GM18526 (cell line): ENCODE results near the gene IL4.

ENCODE experiments used
- POLR2A ChIP-seq: IDR thresholded peaks from 3 replicates; pipeline ENCODE4 v1.6.1; 2011; ENCODE audit not compliant: insufficient read length; ENCODE audit errors: extremely low read depth

Gene IL4

DNA sequence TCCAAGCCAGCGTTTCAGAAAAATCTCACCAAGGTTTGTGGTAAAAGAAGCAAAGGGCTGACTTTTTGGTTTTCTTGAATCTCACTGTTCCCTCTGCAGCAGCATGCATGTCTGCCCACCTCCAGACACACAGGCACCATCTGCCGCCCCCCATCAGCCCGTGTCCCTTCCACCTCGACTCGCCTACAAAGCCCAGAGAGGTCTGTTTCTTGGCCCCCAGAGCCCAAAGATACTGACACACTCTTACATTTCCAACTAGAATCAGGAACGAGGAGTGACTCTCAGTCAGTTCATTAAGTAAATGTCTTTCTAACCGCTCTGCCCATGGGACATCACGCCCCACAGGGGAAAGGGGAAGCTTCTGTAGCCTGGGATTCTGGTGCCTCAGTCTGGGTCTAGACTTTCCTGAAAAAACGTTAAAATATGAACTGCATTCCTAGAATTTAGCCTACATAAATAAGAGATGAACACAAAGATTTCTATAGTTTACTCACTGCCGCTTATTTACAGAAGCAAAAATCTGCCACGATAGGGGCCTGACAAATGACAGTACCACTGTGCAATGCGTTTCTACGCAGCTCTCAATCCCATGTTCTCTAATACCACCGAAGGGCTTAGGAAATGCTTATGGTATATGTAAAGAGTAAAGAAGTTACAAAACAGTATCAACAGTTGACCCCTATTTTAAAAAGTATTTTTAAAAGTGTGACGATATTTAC lies 4.1 kb downstream of the IL4 start:
- no peak for TF ChIP-seq POLR2A

DNA sequence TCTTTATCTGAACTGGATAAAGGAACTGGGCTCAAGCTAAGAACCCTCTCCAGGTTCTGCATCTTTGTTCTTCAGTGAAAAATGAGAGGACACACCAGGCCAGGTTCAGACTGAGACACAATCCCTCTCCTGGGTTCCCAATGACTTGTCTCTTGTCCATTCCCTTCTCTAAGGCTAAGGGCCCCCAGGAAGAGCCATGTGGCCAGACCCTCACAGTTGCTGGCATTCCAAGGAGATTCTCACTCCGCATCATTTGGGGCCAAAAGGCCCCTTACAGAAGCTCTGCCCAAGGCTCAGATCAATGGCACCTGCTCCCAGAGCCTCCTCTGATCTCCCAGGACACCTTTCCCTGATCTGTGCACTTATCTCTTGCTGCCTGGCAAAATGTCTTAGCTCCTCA lies 4.9 kb downstream of the IL4 start:
- TF ChIP-seq POLR2A: no peak

DNA sequence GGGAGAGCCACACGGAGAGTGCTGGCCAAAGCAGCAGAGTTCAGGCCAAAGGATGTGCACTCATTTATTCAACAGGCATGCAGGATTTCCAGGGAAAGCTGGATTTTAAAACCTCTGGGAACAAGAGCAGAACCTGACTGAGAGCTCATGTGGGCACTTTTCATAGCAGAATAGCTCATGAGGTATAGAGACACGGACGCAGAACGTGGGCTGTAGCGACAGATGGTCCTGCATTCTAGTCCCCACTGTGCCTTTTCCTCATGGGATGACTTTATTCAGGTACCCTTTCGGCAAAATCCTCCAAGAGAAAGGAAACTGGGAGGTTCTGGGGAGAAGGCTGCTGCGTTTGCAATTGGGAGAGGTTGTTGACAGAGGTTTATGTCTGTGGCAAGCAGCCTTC lies 5.4 kb downstream of the IL4 start:
- TF ChIP-seq POLR2A: no peak

DNA sequence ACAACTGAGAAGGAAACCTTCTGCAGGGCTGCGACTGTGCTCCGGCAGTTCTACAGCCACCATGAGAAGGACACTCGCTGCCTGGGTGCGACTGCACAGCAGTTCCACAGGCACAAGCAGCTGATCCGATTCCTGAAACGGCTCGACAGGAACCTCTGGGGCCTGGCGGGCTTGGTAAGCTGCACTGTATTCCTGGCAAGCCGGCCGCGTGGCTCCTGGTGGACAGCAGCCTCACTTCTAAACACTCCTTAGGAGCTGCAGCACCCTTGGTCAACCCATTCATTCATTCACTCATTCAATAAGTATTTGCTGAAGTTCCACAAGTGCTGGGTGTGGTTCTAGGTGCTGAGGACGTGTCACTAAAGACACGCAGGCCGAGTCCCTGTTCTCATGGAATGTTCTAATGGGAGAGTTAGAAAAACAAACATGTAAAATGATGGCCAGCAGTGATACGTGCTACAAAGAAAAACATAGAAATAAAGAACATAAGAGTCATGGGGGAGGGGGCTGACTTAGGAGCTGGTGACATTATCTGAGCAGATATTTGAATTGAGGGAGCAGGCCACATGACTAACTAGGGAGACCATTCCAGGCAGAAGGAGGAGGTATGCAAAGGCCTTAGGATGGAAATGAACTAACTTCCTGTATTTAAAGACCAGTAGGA lies 6.1 kb downstream of the IL4 start:
- no peak for TF ChIP-seq POLR2A

DNA sequence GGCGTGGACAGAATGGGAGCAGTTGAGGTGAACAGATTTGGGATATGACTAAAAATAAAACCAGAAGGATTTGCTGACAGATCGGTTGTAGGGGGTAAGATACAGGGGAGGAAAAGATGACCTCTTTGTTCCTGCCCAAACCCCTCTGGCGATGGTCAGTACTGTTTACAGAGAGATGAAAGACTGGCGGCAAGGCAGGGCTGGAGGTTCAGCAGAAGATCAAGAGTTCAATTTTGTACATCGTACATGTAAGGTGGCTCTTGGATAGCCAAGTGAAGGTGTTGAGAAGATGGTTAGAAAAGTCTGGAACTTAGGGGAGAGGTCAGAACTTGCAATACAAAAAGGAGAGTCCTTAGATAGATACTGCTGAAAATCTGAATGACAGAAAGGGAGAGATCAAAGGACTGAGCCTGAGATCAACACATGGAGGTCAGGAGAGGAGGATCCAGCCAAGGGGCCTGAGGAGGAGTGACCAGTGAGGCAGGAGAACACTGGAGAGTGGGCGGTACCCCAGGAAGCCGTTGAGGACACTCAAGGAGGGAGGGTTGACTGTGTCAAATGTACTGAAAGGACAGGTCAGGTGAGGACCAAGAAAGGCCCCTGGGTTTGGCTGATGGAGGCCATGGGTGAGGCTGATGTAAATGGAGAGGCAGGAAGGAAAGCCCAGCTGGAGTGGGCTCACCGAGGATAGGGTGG lies 7.1 kb downstream of the IL4 start:
- TF ChIP-seq POLR2A: no peak

DNA sequence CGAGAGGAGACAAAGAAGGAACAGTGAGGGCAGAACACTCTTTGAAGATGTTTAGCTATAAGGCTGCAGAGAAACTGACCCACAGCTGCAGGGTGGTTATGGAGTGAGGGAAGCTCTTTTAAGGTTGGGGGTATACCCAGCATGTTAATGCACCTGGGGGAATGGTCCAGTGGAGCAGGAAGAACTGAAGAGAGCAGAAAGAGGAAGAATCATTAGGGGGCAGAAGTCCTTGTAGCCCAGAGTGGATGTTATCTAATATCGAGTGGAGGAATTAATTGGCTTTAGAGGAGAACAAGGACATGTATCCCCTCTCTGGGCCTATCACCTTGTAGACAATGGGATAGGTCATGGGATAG lies 7.7 kb downstream of the IL4 start:
- no peak for TF ChIP-seq POLR2A

DNA sequence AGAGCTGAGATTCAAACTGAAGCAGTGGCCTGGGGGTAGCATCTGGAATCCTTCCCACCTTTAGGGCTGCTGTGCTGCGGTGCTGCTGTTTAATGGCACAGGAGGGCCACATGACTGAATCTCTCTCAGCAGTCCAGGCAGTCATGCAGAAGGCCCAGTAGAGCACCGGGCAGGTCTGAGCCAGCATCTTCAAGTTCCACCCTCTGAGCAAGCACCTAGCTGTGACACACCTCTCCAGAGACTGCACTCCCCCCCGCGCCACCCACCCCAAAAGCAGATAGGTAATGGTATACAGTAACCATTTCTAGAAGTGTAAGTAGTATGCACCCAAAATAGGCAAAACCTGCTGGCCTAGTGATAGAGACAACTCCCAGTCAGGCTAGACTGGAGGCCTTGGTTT lies 8.2 kb downstream of the IL4 start:
- TF ChIP-seq POLR2A: no peak

DNA sequence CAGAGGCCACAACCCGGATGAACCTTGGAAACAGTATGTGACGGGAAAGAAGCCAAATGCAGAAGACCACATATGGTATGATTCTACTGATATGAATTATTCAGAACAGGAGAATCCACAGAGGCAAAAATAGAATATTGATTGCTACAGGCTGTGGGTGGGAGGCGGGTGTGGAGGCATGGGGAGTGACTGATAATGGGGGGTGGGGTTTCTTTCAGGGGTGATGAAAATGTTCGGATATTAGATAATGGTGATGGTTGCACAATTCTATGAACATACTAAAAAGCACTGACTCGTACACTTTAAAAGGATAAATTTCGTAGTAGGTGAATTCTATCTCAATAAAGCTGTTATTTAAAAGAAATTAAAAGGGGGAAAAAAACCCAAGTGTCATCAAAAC lies 10.7 kb downstream of the IL4 start:
- TF ChIP-seq POLR2A: no peak

DNA sequence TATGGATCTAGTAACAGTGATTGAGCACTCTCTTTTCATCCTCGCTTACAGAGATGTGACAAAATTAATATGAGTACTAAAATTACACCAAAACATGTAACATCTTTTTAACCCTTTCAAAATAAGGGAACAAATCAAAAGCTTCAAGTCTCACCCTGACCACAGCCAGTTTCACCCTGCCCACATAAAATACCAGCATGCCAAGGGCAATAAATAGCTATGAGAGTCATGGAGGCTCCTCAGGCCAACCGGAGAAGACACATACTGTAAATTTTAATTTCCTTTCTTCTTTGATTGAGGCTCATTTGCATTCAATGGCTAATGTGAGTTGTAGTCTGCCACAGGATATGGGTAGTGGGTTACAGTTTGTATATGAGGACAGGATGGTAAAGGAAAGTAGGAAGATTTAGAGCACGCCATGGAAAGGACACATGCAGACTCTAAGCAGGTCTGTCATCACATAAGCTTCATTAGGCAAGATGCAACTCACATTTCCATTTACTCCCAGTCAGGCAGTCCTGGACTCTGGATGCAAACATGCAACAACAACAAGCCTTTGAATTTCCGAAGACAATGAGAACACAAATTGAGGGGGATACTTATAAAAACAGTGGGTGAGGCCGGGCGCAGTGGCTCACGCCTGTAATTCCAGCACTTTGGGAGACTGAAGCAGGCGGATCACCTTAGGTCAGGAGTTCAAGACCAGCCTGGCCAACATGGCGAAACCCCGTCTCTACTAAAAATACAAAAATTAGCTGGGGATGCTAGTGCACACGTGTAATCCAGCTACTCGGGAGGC lies 11.3 kb downstream of the IL4 start:
- no peak for TF ChIP-seq POLR2A

DNA sequence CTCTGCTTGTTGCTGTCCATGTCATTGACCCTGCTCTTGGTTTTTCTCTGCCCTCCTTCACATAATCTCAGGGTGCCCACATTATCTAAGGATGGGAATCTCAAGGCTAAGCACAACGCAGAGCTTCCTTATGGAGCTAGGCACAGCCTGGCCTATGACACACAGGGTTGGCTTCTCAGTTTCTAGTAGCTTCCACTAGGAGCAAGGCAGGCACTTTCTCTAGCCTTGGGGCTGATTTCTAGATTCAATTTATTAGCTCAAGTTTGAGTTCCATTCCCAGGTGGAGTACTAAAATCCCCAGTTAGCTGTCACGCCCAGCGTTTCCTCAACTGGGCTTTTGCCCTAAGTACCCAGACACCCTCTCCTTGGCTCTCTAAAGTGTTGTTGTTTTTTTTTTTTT lies 12.4 kb downstream of the IL4 start:
- TF ChIP-seq POLR2A: no peak

DNA sequence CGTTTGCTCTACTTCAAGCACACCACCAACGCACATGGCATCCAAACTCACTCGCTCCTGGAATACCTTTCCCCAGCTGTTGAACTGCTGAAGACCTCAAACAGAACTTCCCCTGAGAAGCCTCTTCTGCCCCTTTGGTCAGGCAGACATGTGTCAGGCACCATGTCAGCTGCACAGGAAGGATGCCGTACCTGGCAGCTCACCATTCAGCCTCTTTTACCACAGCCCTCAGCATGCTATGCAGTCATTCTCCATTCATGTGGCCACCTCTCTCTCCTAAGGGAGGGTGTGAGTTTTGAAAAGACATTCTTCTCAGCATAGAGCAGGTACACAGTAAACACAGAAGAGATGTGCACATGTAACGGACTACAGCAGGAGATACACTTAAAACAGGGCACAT lies 14.2 kb downstream of the IL4 start:
- TF ChIP-seq POLR2A: no peak

DNA sequence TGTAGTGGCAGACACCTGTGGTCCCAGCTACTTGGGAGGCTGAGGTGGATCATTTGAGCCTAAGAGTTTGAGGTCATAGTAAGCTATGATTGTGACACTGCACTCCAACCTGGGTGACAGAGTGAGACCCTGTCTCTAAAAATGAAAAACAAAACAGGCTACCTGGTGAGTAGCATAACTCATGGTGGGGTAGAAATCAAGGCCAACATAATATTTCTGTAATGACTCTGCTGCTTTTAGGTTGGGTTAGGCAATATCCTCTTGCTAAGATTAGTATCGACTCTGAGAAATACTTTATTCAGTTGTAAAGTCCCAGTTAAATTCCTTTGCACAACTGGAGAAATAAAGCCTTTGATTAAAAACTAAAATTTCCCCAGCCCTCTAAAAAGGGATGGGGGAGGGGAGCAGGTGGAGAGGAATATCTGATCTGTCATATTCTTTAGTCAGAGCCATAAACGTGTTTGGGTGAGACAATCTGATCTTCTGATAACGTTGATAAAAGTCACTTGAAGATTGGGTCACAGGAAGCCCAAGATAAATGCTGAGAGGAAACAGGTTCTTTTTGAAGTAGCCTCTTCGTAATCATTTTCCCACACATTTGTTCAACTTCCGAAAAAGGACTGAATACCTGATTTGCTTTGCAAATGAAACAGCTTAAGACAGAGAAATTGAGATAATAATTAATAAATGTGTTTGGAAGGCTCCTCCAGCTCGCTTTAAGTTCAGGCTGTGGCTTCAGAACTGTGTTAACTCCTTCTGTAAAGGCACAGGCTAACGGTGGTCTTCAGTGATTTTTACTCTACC lies 14.9 kb downstream of the IL4 start:
- peak; percentile 27 for TF ChIP-seq POLR2A

DNA sequence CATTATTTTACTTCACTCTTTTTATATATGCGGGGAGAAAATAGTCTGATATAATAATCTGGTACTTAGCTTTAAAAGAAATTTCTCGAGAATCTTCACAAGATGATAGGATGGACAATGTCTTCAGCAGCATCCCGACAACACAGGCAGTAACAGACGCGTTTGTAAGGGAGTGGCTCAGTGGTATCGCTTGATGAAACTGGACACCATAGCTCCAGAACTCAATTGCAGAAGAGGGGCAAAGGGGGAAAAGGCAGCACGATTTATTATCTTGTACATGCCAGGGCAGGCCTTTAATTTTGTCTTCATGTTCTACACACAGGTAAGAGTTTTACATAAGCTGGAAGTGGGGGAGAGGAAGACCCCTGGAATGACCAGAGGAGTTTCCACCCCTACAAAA lies 15.7 kb downstream of the IL4 start:
- TF ChIP-seq POLR2A: no peak

DNA sequence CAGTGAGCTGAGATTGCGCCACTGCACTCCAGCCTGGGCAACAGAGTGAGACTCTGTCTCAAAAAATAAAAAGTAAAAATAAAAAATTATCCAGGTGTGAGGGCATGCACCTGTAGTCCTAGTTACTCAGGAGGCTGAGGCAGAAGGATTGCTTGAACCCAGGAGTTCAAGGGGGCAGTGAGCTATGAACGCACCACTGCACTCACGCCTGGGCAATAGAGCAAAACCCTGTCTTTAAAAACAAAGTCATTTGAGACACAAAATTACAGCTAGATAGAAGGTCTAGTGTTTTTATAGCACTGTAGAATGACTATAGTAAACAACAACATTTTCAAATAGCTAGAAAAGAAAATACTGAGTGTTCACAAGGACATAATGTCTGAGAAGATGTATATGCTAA lies 16.4 kb downstream of the IL4 start:
- no peak for TF ChIP-seq POLR2A

DNA sequence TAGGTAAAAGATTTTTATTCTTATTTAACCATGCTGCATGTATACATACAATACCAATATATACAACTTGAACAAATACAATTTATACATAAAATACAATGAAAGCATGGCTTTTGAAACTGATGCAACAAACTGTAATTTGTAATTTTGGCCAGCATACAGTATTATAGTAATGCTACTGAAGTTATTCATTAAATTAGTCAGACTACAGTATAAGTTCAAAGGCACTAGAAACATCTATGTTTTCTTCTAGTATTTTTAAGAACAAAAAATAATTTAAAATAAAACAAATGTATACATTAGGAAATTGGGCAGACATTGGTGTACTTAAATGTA lies 18.8 kb downstream of the IL4 start:
- no peak for TF ChIP-seq POLR2A
